ENCODE results near the gene EIF4B.

- TF ChIP-seq RFX5 (IDR thresholded peaks at IDR 0.05; ENCODE audit: low read depth, low read length) (no peak), ZNF184 (CRISPR knock-in tag; IDR thresholded peaks at IDR 0.05) (no peak)
Measured at GRCh38 chr12:53039851-53040250, 33.6 kb downstream of the EIF4B start.
